OCI-LY1 (cell line): ENCODE data around the gene CATSPERD.

Experiments used
- H2AFZ ChIP-seq: fragments of 200-600 bp; sonication (generic), shearing (Covaris generic); 2 replicates; pipeline ENCODE4 v1.6.0; 2014; ENCODE audit warnings: antibody characterized with exemption, mild to moderate bottlenecking, low read length
- H3F3A ChIP-seq: fragments of 200-600 bp; sonication (generic), shearing (Covaris generic); 2 replicates; pipeline ENCODE4 v1.6.0; 2014; ENCODE audit warnings: mild to moderate bottlenecking, antibody characterized with exemption, low read length, moderate library complexity; ENCODE audit not compliant: insufficient read depth
- H3K27ac ChIP-seq: fragments of 200-600 bp; sonication (generic); 2 replicates; pipeline ENCODE4 v1.5.1; 2014; ENCODE audit warnings: low read length, mixed run types, mild to moderate bottlenecking, low read depth; ENCODE audit not compliant: poor library complexity, severe bottlenecking
- H3K27me3 ChIP-seq: fragments of 200-600 bp; sonication (generic); 2 replicates; pipeline ENCODE4 v1.6.0; 2014; ENCODE audit warnings: antibody characterized with exemption, mild to moderate bottlenecking, low read length, moderate library complexity; ENCODE audit not compliant: insufficient read depth
- H3K36me3 ChIP-seq: fragments of 200-600 bp; sonication (generic); 2 replicates; pipeline ENCODE4 v1.6.1; 2014; ENCODE audit warnings: mild to moderate bottlenecking, antibody characterized with exemption, low read length, moderate library complexity, mixed read lengths; ENCODE audit not compliant: insufficient read depth
- H3K4me1 ChIP-seq: fragments of 200-600 bp; sonication (generic); 2 replicates; pipeline ENCODE4 v1.5.1; 2014; ENCODE audit warnings: mild to moderate bottlenecking, low read length, moderate library complexity; ENCODE audit not compliant: insufficient read depth, severe bottlenecking
- H3K4me2 ChIP-seq: fragments of 200-600 bp; sonication (generic), shearing (Covaris generic); 2 replicates; pipeline ENCODE4 v1.6.1; 2014; ENCODE audit warnings: low read length
- H3K4me3 ChIP-seq: fragments of 200-600 bp; sonication (generic); 2 replicates; pipeline ENCODE4 v1.5.1; 2014; ENCODE audit warnings: low read length, low read depth, mild to moderate bottlenecking, mixed read lengths; ENCODE audit not compliant: poor library complexity, severe bottlenecking
- H3K79me2 ChIP-seq: fragments of 200-600 bp; shearing (Covaris generic); 2 replicates; pipeline ENCODE4 v1.6.1; 2016; ENCODE audit warnings: mixed run types, low read length, mixed read lengths; ENCODE audit not compliant: insufficient read depth
- H3K9ac ChIP-seq: fragments of 200-600 bp; sonication (generic), shearing (Covaris generic); 2 replicates; pipeline ENCODE4 v1.6.1; 2014; ENCODE audit warnings: mild to moderate bottlenecking, low read length, mixed read lengths
- H3K9me2 ChIP-seq: fragments of 200-600 bp; sonication (generic), shearing (Covaris generic); 2 replicates; pipeline ENCODE4 v1.6.1; 2014; ENCODE audit warnings: low read depth, mild to moderate bottlenecking, low read length, mixed read lengths
- H3K9me3 ChIP-seq: fragments of 200-600 bp; shearing (Covaris generic); 2 replicates; pipeline ENCODE4 v1.6.1; 2014; ENCODE audit warnings: low read length, mixed read lengths
- H4K20me1 ChIP-seq: fragments of 200-600 bp; sonication (generic), shearing (Covaris generic); 2 replicates; pipeline ENCODE4 v1.6.0; 2016; ENCODE audit warnings: mild to moderate bottlenecking, low read length; ENCODE audit not compliant: insufficient read depth
- EZH2 ChIP-seq: fragments of 200-600 bp; sonication (generic), shearing (Covaris generic); IDR thresholded peaks from 2 replicates; pipeline ENCODE4 v1.8.0; 2017; ENCODE audit warnings: borderline replicate concordance, mixed run types, mild to moderate bottlenecking, antibody characterized with exemption, low read length, moderate library complexity, mixed read lengths
- TF ChIP-seq, protein P1 (sequence below): fragments of 200-600 bp; sonication (generic), shearing (Covaris generic); IDR thresholded peaks from 2 replicates; pipeline ENCODE4 v1.5.1; 2017; ENCODE audit warnings: mild to moderate bottlenecking, antibody characterized with exemption, low read length, moderate library complexity, mixed read lengths

The CATSPERD gene

GRCh38 chr19:5782945-5783919 is 62.8 kb downstream of the CATSPERD start:
- Histone ChIP-seq H3F3A (no peaks in the 10 kb centered on the region), H3K9me3 (no peaks in the 10 kb centered on the region), H3K27ac (no peak overlapping the region), H2AFZ (no peak overlapping the region), H3K9ac (no peak overlapping the region), H4K20me1 (no peaks in the 10 kb centered on the region), H3K27me3 (no peaks in the 10 kb centered on the region), H3K4me2 (no peak overlapping the region), H3K4me1 (no peaks in the 10 kb centered on the region), H3K4me3 (no peak overlapping the region), H3K36me3 (peaks cover 53% of the 10 kb centered on the region), H3K79me2 (no peaks in the 10 kb centered on the region), H3K9me2 (no peaks in the 10 kb centered on the region)
- TF ChIP-seq EZH2 = no peak
- TF ChIP-seq, protein P1, sequence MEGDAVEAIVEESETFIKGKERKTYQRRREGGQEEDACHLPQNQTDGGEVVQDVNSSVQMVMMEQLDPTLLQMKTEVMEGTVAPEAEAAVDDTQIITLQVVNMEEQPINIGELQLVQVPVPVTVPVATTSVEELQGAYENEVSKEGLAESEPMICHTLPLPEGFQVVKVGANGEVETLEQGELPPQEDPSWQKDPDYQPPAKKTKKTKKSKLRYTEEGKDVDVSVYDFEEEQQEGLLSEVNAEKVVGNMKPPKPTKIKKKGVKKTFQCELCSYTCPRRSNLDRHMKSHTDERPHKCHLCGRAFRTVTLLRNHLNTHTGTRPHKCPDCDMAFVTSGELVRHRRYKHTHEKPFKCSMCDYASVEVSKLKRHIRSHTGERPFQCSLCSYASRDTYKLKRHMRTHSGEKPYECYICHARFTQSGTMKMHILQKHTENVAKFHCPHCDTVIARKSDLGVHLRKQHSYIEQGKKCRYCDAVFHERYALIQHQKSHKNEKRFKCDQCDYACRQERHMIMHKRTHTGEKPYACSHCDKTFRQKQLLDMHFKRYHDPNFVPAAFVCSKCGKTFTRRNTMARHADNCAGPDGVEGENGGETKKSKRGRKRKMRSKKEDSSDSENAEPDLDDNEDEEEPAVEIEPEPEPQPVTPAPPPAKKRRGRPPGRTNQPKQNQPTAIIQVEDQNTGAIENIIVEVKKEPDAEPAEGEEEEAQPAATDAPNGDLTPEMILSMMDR = no peak

DNA sequence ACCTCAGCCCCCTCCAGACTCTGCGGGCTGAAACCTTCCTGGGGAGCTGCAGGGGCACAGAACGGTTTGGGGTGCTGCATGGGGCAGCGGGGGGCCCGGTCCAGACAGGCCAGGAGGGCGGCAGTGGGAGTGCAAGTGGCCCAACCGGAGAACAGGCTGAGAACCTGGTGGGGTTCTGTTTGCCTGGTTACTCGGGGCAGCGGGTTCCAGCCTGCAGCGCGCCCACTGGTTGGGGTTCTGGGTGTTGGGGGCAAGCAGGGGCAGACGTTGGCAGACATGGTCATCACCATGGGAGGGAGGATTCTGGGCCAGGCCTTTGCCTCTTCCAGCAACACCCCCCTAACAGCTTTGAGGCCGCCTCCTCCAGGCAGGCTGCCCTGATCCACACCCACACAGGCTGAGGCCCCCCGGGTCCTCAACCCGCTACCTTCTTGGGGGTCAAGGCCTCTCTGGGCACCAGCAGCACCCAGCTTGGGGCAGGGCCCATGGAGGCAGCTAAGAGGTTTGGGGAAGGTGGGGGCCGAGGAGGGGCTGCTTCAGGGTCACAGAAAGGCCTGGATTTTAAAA is 64.2 kb downstream of the CATSPERD start, which contains the start of gene PRR22:
Gene PRR22 (minus strand): TSS at position 166 of the 567 bp plus-strand sequence. CDS start 86 bp downstream, at position 80.
- no peaks in the 10 kb centered on the region for H3K27me3 ChIP-seq
- no peaks in the 10 kb centered on the region for H3F3A ChIP-seq
- TF ChIP-seq, protein P1 = no peak
- no peak for TF ChIP-seq EZH2
- no peaks in the 10 kb centered on the region for H3K9me3 ChIP-seq
- no peaks in the 10 kb centered on the region for H3K79me2 ChIP-seq
- H3K4me2 ChIP-seq = no peak within 1 kb of the TSS
- H3K9me2 ChIP-seq = no peaks in the 10 kb centered on the region
- peaks cover 68% of the 10 kb centered on the region for H3K36me3 ChIP-seq
- no peaks in the 10 kb centered on the region for H4K20me1 ChIP-seq
- no peak within 1 kb of the TSS for H3K27ac ChIP-seq
- H3K4me1 ChIP-seq = peaks cover under 1% of the 10 kb centered on the region
- no peak within 1 kb of the TSS for H2AFZ ChIP-seq
- no peak within 1 kb of the TSS for H3K4me3 ChIP-seq
- H3K9ac ChIP-seq = no peak within 1 kb of the TSS

DNA sequence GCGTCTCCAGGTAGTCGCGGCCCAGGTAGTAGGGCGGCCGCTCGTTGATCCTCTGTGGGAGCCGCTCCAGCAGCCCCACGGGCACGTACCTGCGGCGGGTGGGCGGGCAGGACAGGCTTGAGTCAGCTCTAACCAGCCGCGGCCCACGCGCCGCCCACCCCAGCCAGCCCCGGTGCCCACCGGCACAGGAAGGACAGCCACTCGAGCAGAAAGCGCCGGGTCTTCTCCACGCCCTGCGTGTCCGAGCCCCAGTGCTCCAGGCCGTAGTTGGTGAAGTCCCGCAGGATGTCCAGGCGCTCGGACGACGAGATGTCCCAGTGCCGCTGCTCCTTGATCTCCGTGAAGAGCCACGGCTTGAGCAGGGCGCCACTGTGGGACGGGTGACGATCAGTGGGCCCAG is 65.0 kb downstream of the CATSPERD start:
- H3K36me3 ChIP-seq = peaks cover 72% of the 10 kb centered on the region
- no peak overlapping the region for H2AFZ ChIP-seq
- TF ChIP-seq, protein P1 = no peak
- no peak for TF ChIP-seq EZH2

More for the DNA sequence above, 65.0 kb downstream of the CATSPERD start:
- no peaks in the 10 kb centered on the region for H3K9me3 ChIP-seq
- peaks cover 8% of the 10 kb centered on the region for H3K4me1 ChIP-seq
- no peak overlapping the region for H3K4me2 ChIP-seq
- H3K4me3 ChIP-seq = no peak overlapping the region
- H3K79me2 ChIP-seq = no peaks in the 10 kb centered on the region
- no peaks in the 10 kb centered on the region for H3K9me2 ChIP-seq
- H4K20me1 ChIP-seq = no peaks in the 10 kb centered on the region
- no peak overlapping the region for H3K9ac ChIP-seq
- H3K27ac ChIP-seq = no peak overlapping the region
- no peaks in the 10 kb centered on the region for H3F3A ChIP-seq
- H3K27me3 ChIP-seq = no peaks in the 10 kb centered on the region
